Heart left ventricle (tissue), 16 donors: ENCODE data around the gene HELB. TPM values are rescaled to one million over a fixed set of nuclear protein-coding genes. Genes with fewer than 3 reads are reported as not detected.

Source experiments
- ATAC-seq, 4 donors: fragments of 200-7000 bp; cut with Tn5 transposase; one replicate each; pipeline ENCODE4 v1.9.1; 2020 to 2022; ENCODE audit warnings: moderate library complexity in 4 of 4, mild to moderate bottlenecking in 3 of 4, moderate number of reproducible peaks in 1 of 4
- DNase-seq, 5 donors: peaks; one replicate each; pipeline ENCODE4 v3.0.0-alpha.2; 2020
- H3K27ac ChIP-seq, 12 donors: fragments of 200-600 bp; sonication (generic) in 4 of 12; one replicate each; pipeline versions ENCODE4 v1.5.0 to v1.8.0; 2016 to 2022; ENCODE audit warnings: mild to moderate bottlenecking in 2 of 12
- H3K27me3 ChIP-seq, 9 donors: fragments of 200-600 bp; sonication (generic) in 2 of 9; one replicate each; pipeline versions ENCODE4 v1.5.1 to v1.8.0; 2016 to 2022; ENCODE audit warnings: mild to moderate bottlenecking in 3 of 9
- H3K36me3 ChIP-seq, 9 donors: fragments of 200-600 bp; sonication (generic) in 2 of 9; one replicate each; pipeline versions ENCODE4 v1.5.0 to v1.8.0; 2018 to 2022; ENCODE audit warnings: mild to moderate bottlenecking in 2 of 9
- H3K4me1 ChIP-seq, 12 donors: fragments of 200-600 bp; sonication (generic) in 4 of 12; one replicate each; pipeline versions ENCODE4 v1.5.0 to v1.8.0; 2016 to 2022; ENCODE audit warnings: mild to moderate bottlenecking in 3 of 12
- H3K4me3 ChIP-seq, 12 donors: fragments of 200-600 bp; sonication (generic) in 4 of 12; one replicate each; pipeline versions ENCODE4 v1.5.0 to v1.8.0; 2017 to 2022; ENCODE audit warnings: mild to moderate bottlenecking in 9 of 12, moderate library complexity in 4 of 12
- H3K9me3 ChIP-seq, 12 donors: fragments of 200-600 bp; sonication (generic) in 4 of 12; one replicate each; pipeline versions ENCODE4 v1.5.0 to v1.8.0; 2016 to 2022; ENCODE audit warnings: mild to moderate bottlenecking in 1 of 12
- CTCF ChIP-seq, 12 donors: fragments of 200-600 bp; sonication (generic) in 4 of 12; IDR thresholded peaks; one replicate each; pipeline versions ENCODE4 v1.5.0 to v1.8.0; 2018 to 2022; ENCODE audit warnings: antibody characterized with exemption in 12 of 12, mild to moderate bottlenecking in 5 of 12
- POLR2A ChIP-seq, 2 donors: fragments of 450-650 bp; IDR thresholded peaks; one replicate each; pipeline ENCODE4 v1.6.1; 2017; ENCODE audit warnings: antibody characterized with exemption in 2 of 2, mild to moderate bottlenecking in 2 of 2, moderate library complexity in 2 of 2
- WGBS, 4 donors: extraction: QIAGEN DNeasy Blood & Tissue Kit in 2 of 4; methylation state at CpG; one replicate each; pipeline versions ENCODE4 v1.1.5 to v1.1.7; 2013 to 2018; 5-methylcytosine and 5-hydroxymethylcytosine counted together
- intact Hi-C, 10 donors: fragments of 100-400 bp; cut with DNase I; formaldehyde crosslinking; loops; one replicate each; pipeline versions ENCODE4 v1.11.1 to v1.14.2; 2022
- polyA plus RNA-seq, 2 donors: library from polyadenylated mRNA; stranded (reverse); fragments of 200-250 nt; gene quantifications; one replicate each; pipeline ENCODE4 v1.2.3, GENCODE V29; 2013
- total RNA-seq, 9 donors: library from RNA; depleted of rRNA in 2 of 9; stranded (reverse); fragments of >200 nt in 2 of 9; fragmentation: NEBNext Ultra II Directional in 3 of 9; extraction: Animal tissue kit (Norgen Biotek cat#: 25700) in 3 of 9; gene quantifications; one replicate each; pipeline versions ENCODE4 v1.1.0 to v1.2.4, GENCODE V29; 2016 to 2023
- donor health status: ischemic (EF 13 %, LVEDD 7.1; RV severe dilation, severe dysfunction).
- donor health status: healthy with polysubstance abuse.
- donor health status: DM: no; HTN: yes; CAD: no.
- donor health status: DM: no; HTN: no; CAD: no.
- donor health status: ischemic (EF 25% LVEDD 6.9; RV normal size, moderate dysfunction).
- donor health status: ischemic (EF 25% LVEDD 5.7; RV mildly dilated, moderate dysfunction).
- donor health status: healthy.
- donor health status: DM: yes; HTN: yes; CAD: no.
- donor health status: ischemic (EF 35%, LVEDD 5.7; RV mildly dilated, moderate dysfunction).
- donor health status: nonischemic (EF 11% LVEDD 7.7; RV severe dilation, severe dysfunction).
- donor health status: DM: yes; HTN: yes; CAD: no.
- donor health status: PGD.
- donor health status: ischemic (EF 29% LVEDD 5.4; RV normal size, mild dysfunction).
- donor health status: nonischemic (EF 23%, LVEDD 6.1; RV moderate dilation, normal function).

HELB gene
- total and polyA plus RNA-seq, 11 donors = 0.32 to 4.3 (median 0.82) TPM

DNA sequence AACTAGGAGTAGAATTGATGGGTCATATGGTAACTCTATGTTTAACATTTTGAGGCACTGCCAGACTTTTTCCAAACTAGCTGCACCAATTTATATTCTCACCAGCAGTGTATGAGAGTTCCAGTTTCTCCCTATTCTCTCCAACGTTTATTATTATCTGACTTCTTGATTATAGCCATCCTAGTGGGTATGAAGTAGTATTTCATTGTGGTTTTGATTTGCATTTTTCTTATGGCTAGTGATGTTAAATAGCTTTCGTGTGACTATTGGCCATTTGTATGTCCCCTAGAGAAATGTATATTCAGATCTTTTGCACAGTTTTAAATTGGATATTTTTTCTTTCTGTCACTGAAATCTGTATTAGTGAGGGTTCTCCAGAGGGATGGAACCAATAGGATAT is 37.8 kb downstream of the HELB start:
- peaks cover 0 to 50% (median 10%) of the 10 kb centered on the region in 9 donors for H3K36me3 ChIP-seq
- H3K9me3 ChIP-seq = peaks cover 0 to 48% (median 18%) of the 10 kb centered on the region in 12 donors
- no peaks in the 10 kb centered on the region for H3K27me3 ChIP-seq
- DNase-seq = no peak
- no peak overlapping the region for H3K27ac ChIP-seq
- H3K4me1 ChIP-seq = no peaks in the 10 kb centered on the region
- TF ChIP-seq POLR2A (IDR thresholded peaks at IDR 0.05) (no peak), CTCF (IDR thresholded peaks at IDR 0.05) (no peak)
- intact Hi-C loops = no loop called here
- 94 to 96% (median 95%) methylated on average over 2 of the region's 2 CpGs for WGBS, 4 donors
- ATAC-seq = no peak
- H3K4me3 ChIP-seq = no peak overlapping the region

DNA sequence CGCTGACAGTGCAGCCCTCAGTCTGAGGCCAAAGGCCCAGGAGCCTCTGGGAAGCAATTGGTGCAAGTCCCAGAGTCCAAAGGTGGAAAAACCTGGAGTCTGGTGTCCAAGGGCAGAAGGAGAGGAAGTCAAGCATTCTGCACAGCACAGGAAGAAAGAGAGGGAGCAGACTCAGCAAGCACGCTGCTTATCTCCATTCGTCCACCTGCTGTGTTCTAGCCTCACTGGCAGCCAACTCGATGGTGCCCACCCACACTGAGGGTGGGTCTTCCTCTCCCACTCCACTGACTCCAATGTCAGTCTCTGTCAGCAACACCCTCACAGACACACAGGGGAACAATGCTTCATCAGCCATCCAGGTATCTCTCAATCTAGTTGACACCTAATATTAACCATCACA is 38.8 kb downstream of the HELB start:
- ATAC-seq = no peak
- Histone ChIP-seq H3K27me3 (no peaks in the 10 kb centered on the region), H3K4me3 (no peak overlapping the region), H3K36me3 (peaks cover 0 to 59% (median 10%) of the 10 kb centered on the region in 9 donors), H3K9me3 (peaks cover 0 to 49% (median 18%) of the 10 kb centered on the region in 12 donors), H3K27ac (no peak overlapping the region), H3K4me1 (no peaks in the 10 kb centered on the region)
- DNase-seq = no peak
- intact Hi-C loops = no loop called here
- 92 to 97% (median 95%) methylated on average over 4 of the region's 4 CpGs for WGBS, 4 donors
- TF ChIP-seq POLR2A (IDR thresholded peaks at IDR 0.05) (no peak), CTCF (IDR thresholded peaks at IDR 0.05) (no peak)

DNA sequence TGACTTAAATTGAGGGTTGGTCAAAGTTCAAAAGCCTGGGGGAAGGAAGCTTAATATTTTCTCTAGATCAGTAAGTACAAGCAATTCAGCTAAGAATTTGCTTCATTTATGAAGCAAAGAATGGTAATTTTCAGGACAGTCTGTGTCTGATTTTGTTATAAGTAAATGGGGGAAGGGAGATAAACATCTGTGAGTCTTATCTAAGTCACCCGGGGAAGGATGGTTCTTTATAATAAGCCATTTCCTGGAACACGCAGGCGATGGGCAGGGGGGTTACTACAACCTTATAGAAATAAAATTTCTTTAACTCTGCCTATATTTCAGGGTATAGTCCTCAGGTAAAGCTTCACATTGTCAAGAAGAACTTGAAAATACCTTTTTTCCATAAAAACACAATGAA is 42.9 kb downstream of the HELB start:
- intact Hi-C loops = no loop called here
- Histone ChIP-seq H3K27ac (no peak overlapping the region), H3K9me3 (peaks cover 0 to 41% (median 17%) of the 10 kb centered on the region in 12 donors), H3K4me3 (no peak overlapping the region), H3K27me3 (no peaks in the 10 kb centered on the region), H3K4me1 (no peaks in the 10 kb centered on the region), H3K36me3 (peaks cover 0 to 30% (median 8%) of the 10 kb centered on the region in 9 donors)
- ATAC-seq (no peak), DNase-seq (no peak)
- TF ChIP-seq POLR2A (IDR thresholded peaks at IDR 0.05) (no peak), CTCF (IDR thresholded peaks at IDR 0.05) (no peak)
- WGBS, 4 donors = 67 to 75% (median 73%) methylated on average over 3 of the region's 3 CpGs

DNA sequence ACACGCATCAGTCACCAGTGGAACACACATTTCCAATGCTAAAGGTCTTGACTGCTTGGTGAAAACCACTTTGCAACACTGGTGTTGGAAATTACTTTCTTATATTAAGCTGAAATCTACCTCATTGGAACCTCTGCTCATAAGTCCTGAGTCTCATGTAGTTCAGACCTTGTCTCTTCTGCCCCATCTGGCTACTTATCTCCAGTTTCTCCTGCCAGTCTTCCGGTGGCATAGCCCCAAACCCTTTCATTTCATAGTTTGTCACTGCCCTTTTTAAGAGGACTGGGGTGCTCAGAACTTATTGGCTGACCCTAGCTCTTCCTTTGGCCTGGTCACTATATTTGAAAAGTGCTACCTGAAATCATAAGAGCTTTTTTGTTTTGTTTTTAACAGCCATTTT is 43.7 kb downstream of the HELB start:
- Histone ChIP-seq H3K4me1 (no peaks in the 10 kb centered on the region), H3K27ac (no peak overlapping the region), H3K36me3 (peaks cover 0 to 27% (median 7%) of the 10 kb centered on the region in 9 donors), H3K4me3 (no peak overlapping the region), H3K27me3 (no peaks in the 10 kb centered on the region), H3K9me3 (peaks cover 0 to 37% (median 15%) of the 10 kb centered on the region in 12 donors)
- DNase-seq = no peak
- TF ChIP-seq POLR2A (IDR thresholded peaks at IDR 0.05) (no peak), CTCF (IDR thresholded peaks at IDR 0.05) (no peak)
- 96 to 100% (median 98%) methylated on average over 2 of the region's 2 CpGs for WGBS, 4 donors
- intact Hi-C loops = no loop called here
- ATAC-seq = no peak
